Measurements from ENCODE around the gene MOV10L1. TPM values are rescaled to one million over a fixed set of nuclear protein-coding genes. Genes with fewer than 3 reads are reported as not detected.

The MOV10L1 gene
- total RNA-seq, 2 experiments from 2014 or later = 0.22 to 1.1 TPM

DNA sequence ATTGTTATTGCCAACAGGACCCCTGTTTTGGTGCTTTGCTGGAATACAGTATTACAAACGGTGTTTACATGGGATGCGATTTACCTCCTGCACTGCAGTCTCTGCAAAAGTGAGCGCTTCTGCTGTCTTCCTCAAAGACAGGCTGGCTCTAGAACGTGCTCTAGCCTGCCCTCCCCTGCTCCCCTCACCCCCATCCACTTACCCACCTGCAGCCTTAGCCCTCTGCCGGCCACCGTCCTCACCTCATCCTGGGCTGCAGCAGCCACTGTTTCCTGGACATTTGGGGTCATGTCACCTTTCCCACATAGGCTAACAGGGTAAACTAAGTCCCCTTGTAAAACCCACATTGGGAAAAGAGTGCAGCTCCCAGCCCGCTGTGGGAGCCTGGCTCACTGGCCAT, 71.1 kb downstream of the MOV10L1 start:
- no peaks in the 10 kb centered on the region for H3K79me2 ChIP-seq (ENCODE audit: insufficient read depth, low read depth, low read length)
- H3K27ac ChIP-seq (ENCODE audit: low read depth, low read length, poor library complexity, severe bottlenecking) = no peak overlapping the region
- H3K36me3 ChIP-seq (ENCODE audit: insufficient read depth, low read length) = no peaks in the 10 kb centered on the region
- no peaks in the 10 kb centered on the region for H3K9me3 ChIP-seq (ENCODE audit: low read length)
- POLR2A ChIA-PET = no interaction called here
- H2AFZ ChIP-seq (ENCODE audit: low read length) = no peak overlapping the region
- no TSS peak for BruUV-seq (replicated peaks)
- no peaks in the 10 kb centered on the region for H3K4me1 ChIP-seq (ENCODE audit: insufficient read depth, low read length, poor library complexity, severe bottlenecking)
- intact Hi-C loops (cut with micrococcal nuclease; ENCODE audit: unreplicated experiment) = no loop called here
- H3K4me3 ChIP-seq (ENCODE audit: low read depth, low read length, poor library complexity, severe bottlenecking) = no peak overlapping the region
- H4K20me1 ChIP-seq (ENCODE audit: insufficient read depth, low read length) = no peaks in the 10 kb centered on the region
- TF ChIP-seq EZH2phosphoT487 (IDR thresholded peaks at IDR 0.05; ENCODE audit: borderline replicate concordance, low read depth, low read length) = no peak
- TF ChIP-seq, protein P1, sequence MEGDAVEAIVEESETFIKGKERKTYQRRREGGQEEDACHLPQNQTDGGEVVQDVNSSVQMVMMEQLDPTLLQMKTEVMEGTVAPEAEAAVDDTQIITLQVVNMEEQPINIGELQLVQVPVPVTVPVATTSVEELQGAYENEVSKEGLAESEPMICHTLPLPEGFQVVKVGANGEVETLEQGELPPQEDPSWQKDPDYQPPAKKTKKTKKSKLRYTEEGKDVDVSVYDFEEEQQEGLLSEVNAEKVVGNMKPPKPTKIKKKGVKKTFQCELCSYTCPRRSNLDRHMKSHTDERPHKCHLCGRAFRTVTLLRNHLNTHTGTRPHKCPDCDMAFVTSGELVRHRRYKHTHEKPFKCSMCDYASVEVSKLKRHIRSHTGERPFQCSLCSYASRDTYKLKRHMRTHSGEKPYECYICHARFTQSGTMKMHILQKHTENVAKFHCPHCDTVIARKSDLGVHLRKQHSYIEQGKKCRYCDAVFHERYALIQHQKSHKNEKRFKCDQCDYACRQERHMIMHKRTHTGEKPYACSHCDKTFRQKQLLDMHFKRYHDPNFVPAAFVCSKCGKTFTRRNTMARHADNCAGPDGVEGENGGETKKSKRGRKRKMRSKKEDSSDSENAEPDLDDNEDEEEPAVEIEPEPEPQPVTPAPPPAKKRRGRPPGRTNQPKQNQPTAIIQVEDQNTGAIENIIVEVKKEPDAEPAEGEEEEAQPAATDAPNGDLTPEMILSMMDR (conservative IDR thresholded peaks at IDR 0.05; ENCODE audit: low read length) = no peak
- H3K4me2 ChIP-seq (ENCODE audit: low read length) = no peak overlapping the region
- H3K9me2 ChIP-seq (ENCODE audit: insufficient read depth, low read length) = no peaks in the 10 kb centered on the region
- CTCF ChIA-PET (ENCODE audit: unreplicated experiment) = no interaction called here
- no peak for DNase-seq (ENCODE audit: low spot score)

DNA sequence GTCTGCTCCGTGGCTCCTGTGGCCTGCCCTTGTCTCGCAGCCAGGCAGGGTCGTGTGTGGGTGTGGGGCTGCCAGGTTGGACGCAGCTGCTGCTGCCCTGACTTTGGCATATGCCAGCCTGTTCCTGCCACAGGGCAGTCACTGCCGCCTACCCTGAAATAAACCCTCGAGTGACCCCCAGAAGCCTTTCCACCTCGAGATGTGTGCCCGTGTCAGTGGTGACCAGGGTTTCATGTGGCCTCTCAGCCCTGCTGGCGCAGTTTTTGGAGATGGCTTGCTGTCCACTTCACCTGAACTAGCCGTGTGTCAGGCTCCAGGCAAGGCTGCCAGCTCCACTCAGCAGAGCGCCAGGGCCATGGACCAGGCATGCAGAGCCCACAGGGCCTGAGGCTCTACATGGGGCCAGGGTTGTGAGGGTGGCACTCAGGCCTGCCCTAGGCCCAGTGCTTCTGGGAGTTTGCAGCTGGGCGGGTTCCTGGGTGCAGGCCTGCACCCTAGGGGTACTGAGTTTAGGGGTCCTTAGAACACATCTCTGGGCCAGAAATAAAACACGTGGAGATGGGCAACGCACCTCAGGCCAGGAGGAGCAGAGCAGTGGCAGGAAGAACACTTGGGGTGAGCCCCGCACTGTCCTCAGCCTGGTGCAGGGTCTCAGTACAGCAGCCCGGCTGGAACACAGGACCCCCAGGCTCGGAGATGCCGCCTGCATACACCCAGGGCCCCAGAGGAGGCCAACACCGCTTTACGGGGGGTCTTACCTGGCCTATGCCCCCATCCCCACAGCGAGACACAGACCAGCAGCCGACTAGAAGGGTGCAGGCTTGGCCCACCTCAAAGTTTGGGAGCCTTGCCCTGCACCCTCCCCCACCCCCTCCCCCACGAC, 71.9 kb downstream of the MOV10L1 start:
- H3K79me2 ChIP-seq (ENCODE audit: insufficient read depth, low read depth, low read length) = no peaks in the 10 kb centered on the region
- no peak overlapping the region for H3K27ac ChIP-seq (ENCODE audit: low read depth, low read length, poor library complexity, severe bottlenecking)
- ChIA-PET CTCF (ENCODE audit: unreplicated experiment) (no interaction called here), POLR2A (no interaction called here)
- H3K4me3 ChIP-seq (ENCODE audit: low read depth, low read length, poor library complexity, severe bottlenecking) = no peak overlapping the region
- BruUV-seq (replicated peaks) = no TSS peak
- no peaks in the 10 kb centered on the region for H3K4me1 ChIP-seq (ENCODE audit: insufficient read depth, low read length, poor library complexity, severe bottlenecking)
- no peak for DNase-seq (ENCODE audit: low spot score)
- TF ChIP-seq EZH2phosphoT487 (IDR thresholded peaks at IDR 0.05; ENCODE audit: borderline replicate concordance, low read depth, low read length) = no peak
- TF ChIP-seq, protein P1 (conservative IDR thresholded peaks at IDR 0.05; ENCODE audit: low read length) = no peak
- H2AFZ ChIP-seq (ENCODE audit: low read length) = no peak overlapping the region
- H3K9me3 ChIP-seq (ENCODE audit: low read length) = no peaks in the 10 kb centered on the region
- H3K4me2 ChIP-seq (ENCODE audit: low read length) = no peak overlapping the region
- H4K20me1 ChIP-seq (ENCODE audit: insufficient read depth, low read length) = no peaks in the 10 kb centered on the region
- no peaks in the 10 kb centered on the region for H3K36me3 ChIP-seq (ENCODE audit: insufficient read depth, low read length)
- intact Hi-C loops (cut with micrococcal nuclease; ENCODE audit: unreplicated experiment) = no loop called here
- no peaks in the 10 kb centered on the region for H3K9me2 ChIP-seq (ENCODE audit: insufficient read depth, low read length)

DNA sequence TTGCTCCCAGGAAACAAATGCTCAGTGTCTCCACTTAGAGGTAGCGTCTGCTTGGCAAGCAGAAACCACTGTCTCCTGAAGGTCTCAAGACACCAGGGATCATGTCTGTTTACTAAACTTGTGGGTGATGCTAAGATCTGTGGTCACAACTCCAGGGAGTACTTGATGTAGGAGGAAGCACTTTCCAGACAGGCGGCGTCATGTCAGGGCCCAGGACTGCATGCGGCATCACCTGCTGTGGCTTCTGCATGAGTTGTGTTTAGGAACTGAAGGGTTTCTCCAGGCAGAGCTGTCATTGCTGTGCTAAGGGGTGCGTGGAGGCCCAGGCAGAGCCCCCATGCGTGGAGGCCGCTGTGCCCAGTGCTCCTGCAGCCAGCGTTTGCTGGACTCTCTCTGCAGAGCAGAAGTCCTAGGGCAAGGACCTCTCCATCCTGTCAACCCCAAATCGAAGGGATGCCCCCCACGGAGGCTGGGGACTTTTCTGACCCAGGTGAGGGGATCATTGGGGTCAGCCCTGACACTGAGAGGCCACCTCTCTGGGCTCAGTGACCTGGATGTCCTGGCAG, 72.7 kb downstream of the MOV10L1 start:
- Histone ChIP-seq H4K20me1 (ENCODE audit: insufficient read depth, low read length) (no peaks in the 10 kb centered on the region), H3K36me3 (ENCODE audit: insufficient read depth, low read length) (no peaks in the 10 kb centered on the region), H3K4me1 (ENCODE audit: insufficient read depth, low read length, poor library complexity, severe bottlenecking) (no peaks in the 10 kb centered on the region), H3K9me3 (ENCODE audit: low read length) (no peaks in the 10 kb centered on the region), H3K4me3 (ENCODE audit: low read depth, low read length, poor library complexity, severe bottlenecking) (no peak overlapping the region), H3K27ac (ENCODE audit: low read depth, low read length, poor library complexity, severe bottlenecking) (no peak overlapping the region), H3K79me2 (ENCODE audit: insufficient read depth, low read depth, low read length) (no peaks in the 10 kb centered on the region), H2AFZ (ENCODE audit: low read length) (no peak overlapping the region), H3K9me2 (ENCODE audit: insufficient read depth, low read length) (no peaks in the 10 kb centered on the region), H3K4me2 (ENCODE audit: low read length) (no peak overlapping the region)
- no TSS peak for BruUV-seq (replicated peaks)
- no peak for DNase-seq (ENCODE audit: low spot score)
- CTCF ChIA-PET (ENCODE audit: unreplicated experiment) = no interaction called here
- TF ChIP-seq EZH2phosphoT487 (IDR thresholded peaks at IDR 0.05; ENCODE audit: borderline replicate concordance, low read depth, low read length) = no peak
- TF ChIP-seq, protein P1 (conservative IDR thresholded peaks at IDR 0.05; ENCODE audit: low read length) = no peak
- intact Hi-C loops (cut with micrococcal nuclease; ENCODE audit: unreplicated experiment) = no loop called here
- POLR2A ChIA-PET = no interaction called here
